Amygdala (tissue), 56 donors: ENCODE data around the gene CDKN1A.
"Not testable (repeated sequence)": the region's sequence is repeated elsewhere in the genome, so short reads cannot be mapped to it uniquely, and the experiment has no call there.

Source experiments
- DNase-seq, 56 donors: peaks; one replicate each; lab custom pipeline; 2025; lab: John Stamatoyannopoulos, UW

CDKN1A gene

GRCh38 chr6:36654469-36654868, 24.0 kb upstream of the CDKN1A start:
- not testable (repeated sequence) for DNase-seq

DNA sequence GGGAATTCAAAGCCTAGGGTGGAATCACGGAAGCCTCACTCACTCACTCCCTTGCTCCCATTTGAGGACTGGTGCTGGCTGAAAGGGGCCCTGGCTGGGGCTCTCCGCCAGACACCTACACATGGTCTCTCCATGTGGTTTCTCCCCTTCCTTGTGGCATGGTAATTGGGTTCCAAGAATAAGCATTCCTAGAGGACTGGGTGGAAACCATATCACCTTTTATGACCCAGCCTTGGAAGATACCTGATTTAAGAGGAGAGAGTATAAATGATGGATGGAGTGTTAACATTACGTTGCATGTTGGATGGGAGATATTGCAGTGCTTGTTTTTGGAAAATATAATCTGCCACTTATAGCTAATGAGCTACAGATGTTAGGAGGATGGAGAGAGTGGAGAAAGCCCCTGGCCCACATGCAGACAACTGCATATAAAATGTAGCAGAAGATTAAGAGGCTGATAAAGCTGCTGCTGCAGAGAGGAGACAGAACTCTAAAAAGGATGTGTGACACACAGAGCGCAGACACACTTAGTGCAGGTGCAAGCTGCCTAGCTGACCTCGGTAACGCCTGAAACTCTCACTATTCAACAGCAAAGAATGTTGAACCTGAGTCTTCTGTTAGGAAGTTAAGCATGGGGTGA, 23.3 kb upstream of the CDKN1A start:
- no peak for DNase-seq

GRCh38 chr6:36656441-36656840, 22.1 kb upstream of the CDKN1A start:
- no peak for DNase-seq

DNA sequence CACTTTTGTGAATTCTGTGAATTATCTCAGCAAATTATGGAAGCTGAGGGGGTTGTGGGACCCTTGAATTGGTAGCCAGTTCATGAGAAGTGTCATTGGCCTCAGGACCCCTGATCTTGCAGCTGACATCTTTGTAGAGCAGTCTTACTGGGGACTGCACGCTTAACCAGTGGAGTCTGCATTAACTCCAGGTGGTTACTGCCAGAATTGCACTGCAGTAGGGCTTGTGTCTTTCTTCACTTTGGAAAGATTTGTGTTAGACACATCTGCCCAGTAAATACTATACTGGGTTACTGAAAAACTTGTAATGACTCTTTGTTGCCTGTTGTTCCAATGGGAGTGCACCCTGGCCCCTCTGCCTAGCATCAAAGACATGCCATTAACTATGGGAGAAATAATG, 21.2 kb upstream of the CDKN1A start:
- DNase-seq: no peak

GRCh38 chr6:36657942-36658544, 20.5 kb upstream of the CDKN1A start:
- DNase-seq: no peak

GRCh38 chr6:36659271-36659670, 19.2 kb upstream of the CDKN1A start:
- no peak for DNase-seq

DNA sequence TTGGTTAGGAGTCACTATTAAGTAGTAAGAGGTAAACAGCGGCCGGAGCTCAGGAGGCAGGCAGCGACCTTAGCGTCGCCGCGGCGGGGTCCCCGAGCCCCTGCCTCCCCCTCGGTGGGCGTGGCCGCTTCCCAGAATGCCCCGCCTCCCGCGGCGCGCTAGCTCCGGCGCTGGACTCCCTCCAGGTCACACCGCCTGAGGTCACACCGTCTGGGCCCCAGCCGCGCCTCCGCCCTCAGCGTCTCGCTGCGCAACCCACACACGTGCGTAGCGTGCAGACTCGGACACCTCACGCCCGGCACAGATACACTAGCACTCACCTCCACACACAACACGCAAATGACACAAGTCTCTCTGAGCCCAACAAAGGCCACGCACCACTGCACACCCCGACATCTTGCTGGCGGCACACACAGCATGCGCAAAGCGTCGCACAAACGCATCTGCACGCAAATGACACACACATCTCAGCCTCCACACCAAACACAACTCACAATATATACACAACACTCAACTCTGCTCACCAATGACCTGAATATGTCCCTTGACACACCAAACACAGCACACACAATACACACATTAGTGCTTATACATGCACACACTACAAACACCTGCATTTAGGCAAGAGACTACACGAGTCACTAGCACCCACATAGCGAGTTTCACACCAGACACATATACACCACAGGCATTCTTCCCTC, 17.6 kb upstream of the CDKN1A start:
- DNase-seq: peak in 12 of 56 donors; percentile 5 to 60 (median 22)

DNA sequence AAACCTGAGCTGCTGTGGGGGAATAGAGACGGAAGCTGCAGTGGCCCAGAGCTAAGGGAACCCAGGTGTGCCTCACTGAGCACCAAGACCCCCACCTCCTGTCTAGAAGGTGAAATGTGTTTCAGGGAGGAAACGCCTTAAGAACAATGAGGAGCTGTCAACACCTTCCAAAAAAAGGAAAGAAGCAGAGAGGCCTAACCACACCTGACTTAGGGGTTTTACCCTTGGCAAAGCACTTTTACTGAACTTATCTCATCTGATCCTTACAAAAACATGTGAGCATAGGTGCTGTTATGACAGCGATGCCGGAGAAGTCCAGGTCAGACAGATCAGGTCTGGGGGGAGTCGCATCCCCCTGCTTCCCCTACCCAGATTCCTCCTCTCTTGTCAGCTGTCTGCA, 16.1 kb upstream of the CDKN1A start:
- DNase-seq: no peak

DNA sequence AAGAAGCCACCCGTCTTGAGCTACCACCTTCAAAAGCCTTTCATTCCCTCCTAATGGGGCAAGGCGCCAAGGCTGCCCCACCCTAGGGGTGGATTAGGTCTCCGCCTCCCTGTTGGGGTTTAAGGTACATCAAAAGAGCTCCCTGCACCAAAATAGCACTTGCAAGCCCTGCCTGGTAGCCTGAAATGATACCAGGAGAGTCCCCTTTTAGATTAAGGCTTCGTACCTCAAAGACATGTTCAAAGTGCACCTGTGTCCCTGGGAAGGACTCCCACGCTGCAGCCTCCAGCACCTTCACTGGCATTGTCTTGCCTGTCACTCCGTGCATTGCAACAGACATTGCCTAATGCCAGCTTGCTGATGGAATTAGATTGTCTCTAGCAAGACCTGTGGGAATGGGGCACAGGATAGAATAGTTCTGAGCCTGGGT, 15.7 kb upstream of the CDKN1A start:
- DNase-seq: no peak

- no peak for DNase-seq
These were observed 14.7 kb upstream of the CDKN1A start for GRCh38 chr6:36663504-36664446.

DNA sequence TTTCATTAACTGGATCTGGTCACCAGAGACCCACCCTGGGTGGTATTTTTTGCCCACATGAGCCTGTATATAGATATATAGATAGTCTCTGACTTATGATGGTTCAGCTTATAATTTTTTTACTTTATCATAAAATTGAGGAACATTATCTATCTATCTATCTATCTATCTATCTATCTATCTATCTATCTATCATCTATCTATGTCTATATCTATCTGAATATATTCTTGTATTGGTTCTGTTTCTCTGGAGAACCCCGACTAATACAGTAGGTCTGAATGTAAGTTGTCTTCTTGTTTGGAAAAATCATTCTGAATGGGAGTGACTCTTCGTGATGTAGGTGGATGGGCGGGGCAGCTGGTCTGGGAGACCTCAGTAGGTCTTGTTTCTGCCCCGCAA, 13.3 kb upstream of the CDKN1A start:
- DNase-seq: no peak

DNA sequence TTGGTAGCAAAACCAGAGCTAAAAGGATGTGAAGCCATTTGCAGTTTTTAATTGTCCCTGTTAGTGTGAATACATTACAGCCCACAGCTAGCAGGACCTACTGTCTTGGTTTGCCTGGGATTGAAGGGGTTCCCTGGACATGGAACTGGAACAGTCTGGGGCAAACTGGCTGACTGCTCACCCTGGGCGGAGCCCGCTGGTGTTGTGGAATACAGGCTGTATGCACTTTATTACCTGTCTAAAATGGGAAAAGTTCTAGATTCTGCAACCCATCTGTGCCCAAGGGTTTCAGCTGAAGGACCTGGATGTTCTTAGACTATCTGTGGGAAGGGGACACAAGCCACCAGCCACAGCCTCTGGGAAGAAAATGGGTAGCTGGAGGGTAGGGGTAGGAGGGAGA, 12.2 kb upstream of the CDKN1A start:
- DNase-seq: no peak

- DNase-seq: peak in 47 of 56 donors; percentile 7 to 82 (median 54)
These were observed 11.5 kb upstream of the CDKN1A start for GRCh38 chr6:36666826-36667591.

DNA sequence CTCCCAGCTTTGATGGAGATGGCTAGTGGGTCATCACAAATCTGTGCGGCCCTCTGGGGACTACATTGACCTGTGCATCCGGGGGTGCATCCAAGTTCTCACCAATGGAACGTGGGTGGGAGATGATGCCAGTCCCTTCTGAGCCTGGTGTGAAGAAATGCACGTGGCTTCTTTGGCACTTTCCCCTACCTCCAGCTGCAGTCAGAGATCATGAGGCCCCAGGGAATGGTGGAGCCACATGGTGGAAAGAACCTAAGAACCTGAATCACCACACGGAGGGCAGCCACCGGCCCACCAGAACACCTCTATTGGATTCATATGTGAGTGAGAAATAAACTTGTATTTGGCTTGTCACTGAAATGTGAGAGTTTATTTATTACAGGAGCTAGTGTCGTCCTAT, 9.9 kb upstream of the CDKN1A start:
- DNase-seq: no peak

DNA sequence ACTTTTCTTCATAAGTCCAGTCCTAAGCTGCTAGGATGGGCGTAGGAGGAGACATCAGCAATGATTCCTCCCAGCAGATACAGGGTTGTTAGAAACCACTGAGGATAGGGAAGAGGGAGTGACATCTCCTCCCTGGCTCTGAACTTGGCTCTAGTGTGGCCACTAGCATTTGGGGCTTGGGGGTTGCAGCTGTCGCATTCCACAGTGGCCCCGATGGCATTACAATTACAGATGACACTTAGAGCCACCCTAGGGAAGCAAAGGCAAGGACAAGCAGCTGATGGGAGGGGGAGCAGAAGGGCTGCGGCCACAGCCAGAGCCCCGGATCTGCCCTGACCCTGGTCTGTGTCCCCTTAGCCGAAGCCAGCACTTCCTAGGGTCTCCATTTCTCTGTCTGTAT, 9.5 kb upstream of the CDKN1A start:
- no peak for DNase-seq

DNA sequence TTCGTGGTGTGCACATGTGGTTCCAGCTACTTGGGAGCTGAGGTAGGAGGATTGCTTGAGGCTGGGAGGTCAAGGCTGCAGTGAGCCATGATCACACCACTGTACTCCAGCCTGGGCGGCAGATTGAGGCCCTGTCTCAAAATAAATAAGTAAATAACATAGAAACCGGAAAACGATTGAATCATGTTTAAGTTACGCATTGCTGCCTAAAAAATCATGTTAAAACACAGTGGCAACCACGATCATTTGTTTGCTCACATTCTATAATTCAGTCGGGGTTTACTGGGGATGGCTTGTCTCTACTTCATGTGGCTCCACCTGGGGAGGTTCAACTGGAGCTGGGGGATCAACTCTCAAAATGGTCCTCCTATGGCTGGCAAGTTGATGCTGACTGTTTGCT, 8.2 kb upstream of the CDKN1A start:
- no peak for DNase-seq

DNA sequence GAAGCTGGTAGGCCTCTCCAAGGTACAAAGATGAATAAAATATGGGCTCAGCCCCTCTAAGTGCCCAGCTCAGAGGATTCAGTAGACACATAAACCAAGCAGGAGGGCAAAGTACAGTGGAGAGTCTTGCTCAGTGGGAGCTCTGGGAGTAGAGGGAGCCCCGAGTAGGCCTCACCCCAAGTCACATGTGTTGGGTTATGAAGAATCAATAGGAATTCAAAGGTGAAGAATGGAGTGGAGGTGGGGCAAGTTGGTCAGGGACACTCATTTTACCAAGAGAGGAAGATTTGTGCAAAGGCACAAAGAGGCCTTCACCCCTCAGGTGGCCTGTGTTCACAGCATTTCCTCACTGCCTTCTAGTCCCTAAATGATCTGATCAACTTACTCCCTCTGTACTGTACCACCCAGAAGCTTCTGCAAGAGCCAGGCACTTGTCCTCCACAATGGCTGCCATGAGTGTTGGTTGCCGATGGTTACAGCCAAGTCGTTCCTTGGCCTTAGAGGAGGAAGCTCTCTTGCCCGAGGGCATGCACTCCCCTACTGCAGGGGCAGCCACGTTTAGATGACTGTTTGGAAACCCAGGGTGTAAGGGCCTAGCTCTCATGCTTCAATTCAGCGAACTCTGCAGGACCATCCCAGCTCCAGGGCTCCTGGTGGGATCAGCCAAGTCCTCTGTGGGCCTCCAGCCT, 6.7 kb upstream of the CDKN1A start:
- no peak for DNase-seq

DNA sequence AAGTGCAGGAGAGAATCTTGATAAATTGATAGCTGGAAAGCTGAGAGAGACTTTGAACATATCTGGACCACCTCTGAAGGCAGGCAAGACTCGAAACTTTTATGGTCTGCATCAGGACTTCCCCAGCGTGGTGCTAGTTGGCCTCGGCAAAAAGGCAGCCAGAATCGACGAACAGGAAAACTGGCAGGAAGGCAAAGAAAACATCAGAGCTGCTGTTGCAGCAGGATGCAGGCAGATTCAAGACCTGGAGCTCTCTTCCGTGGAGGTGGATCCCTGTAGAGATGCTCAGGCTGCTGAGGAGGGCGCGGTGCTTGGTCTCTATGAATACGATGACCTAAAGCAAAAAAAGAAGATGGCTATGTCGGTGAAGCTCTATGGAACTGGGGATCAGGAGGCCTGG, 4.6 kb upstream of the CDKN1A start:
- no peak for DNase-seq

DNA sequence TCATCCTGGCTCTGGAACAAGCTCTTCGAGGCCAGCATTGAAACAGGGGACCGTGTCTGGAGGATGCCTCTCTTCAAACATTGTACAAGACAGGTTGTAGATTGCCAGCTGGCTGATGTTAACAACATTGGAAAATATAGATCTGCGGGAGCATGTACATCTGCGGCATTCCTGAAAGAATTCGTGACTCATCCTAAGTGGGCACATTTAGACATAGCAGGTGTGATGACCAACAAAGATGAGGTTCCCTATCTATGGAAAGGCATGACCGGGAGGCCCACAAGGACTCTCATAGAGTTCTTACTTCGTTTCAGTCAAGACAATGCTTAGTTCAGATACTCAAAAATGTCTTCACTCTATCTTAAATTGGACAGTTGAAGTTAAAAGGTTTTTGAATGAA, 3.6 kb upstream of the CDKN1A start:
- DNase-seq: no peak
